H9 (cell line): Measurements from ENCODE around the gene GRIK1. TPM values are rescaled to one million over a fixed set of nuclear protein-coding genes. Genes with fewer than 3 reads are reported as not detected.

Experiments
- DNase-seq: peaks from one replicate; pipeline ENCODE4 v3.0.0-alpha.2; 2017
- H2AFZ ChIP-seq: one replicate; pipeline ENCODE4 v1.6.1; 2013; ENCODE audit warnings: mild to moderate bottlenecking, low read length, control low read depth, moderate library complexity
- H2AK5ac ChIP-seq: 2 replicates; pipeline ENCODE4 v1.6.1; 2013; ENCODE audit warnings: low read length, control low read depth, mixed read lengths; ENCODE audit not compliant: insufficient read length
- H2BK120ac ChIP-seq: one replicate; pipeline ENCODE4 v1.6.1; 2013; ENCODE audit warnings: low read depth, mild to moderate bottlenecking, low read length, control low read depth, inconsistent platforms; ENCODE audit not compliant: poor library complexity, severe bottlenecking
- H2BK12ac ChIP-seq: 2 replicates; pipeline ENCODE4 v1.6.1; 2013; ENCODE audit warnings: low read length, control low read depth, mixed read lengths, low read depth; ENCODE audit not compliant: insufficient read length
- H2BK15ac ChIP-seq: 2 replicates; pipeline ENCODE4 v1.6.1; 2013; ENCODE audit warnings: low read depth, low read length, control low read depth
- H2BK20ac ChIP-seq: one replicate; pipeline ENCODE4 v1.6.1; 2013; ENCODE audit warnings: low read depth, mild to moderate bottlenecking, low read length, control low read depth, inconsistent platforms; ENCODE audit not compliant: poor library complexity, severe bottlenecking
- H2BK5ac ChIP-seq: 2 replicates; pipeline ENCODE4 v1.6.1; 2013; ENCODE audit warnings: low read length, control low read depth, mixed read lengths; ENCODE audit not compliant: insufficient read length
- H3K14ac ChIP-seq: 2 replicates; pipeline ENCODE4 v1.6.1; 2013; ENCODE audit warnings: low read length, control low read depth; ENCODE audit not compliant: insufficient read depth
- H3K18ac ChIP-seq: 2 replicates; pipeline ENCODE4 v1.6.1; 2013; ENCODE audit warnings: low read depth, mild to moderate bottlenecking, mixed read lengths, low read length, control low read depth; ENCODE audit not compliant: insufficient read length
- H3K23ac ChIP-seq: 2 replicates; pipeline ENCODE4 v1.6.1; 2013; ENCODE audit warnings: low read length, control low read depth, mixed read lengths, low read depth; ENCODE audit not compliant: insufficient read length
- H3K23me2 ChIP-seq: 2 replicates; pipeline ENCODE4 v1.6.1; 2013; ENCODE audit warnings: low read depth, mild to moderate bottlenecking, mixed read lengths, low read length, control low read depth; ENCODE audit not compliant: insufficient read length, poor library complexity, severe bottlenecking
- H3K27ac ChIP-seq: 2 replicates; pipeline ENCODE4 v1.5.1; 2013; ENCODE audit warnings: low read length, control low read depth, mixed read lengths, low read depth; ENCODE audit not compliant: insufficient read length
- H3K27me3 ChIP-seq: 2 replicates; pipeline ENCODE4 v1.6.1; 2013; ENCODE audit warnings: low read length, control low read depth, inconsistent platforms; ENCODE audit not compliant: insufficient read depth
- H3K4ac ChIP-seq: 2 replicates; pipeline ENCODE4 v1.6.1; 2013; ENCODE audit warnings: low read depth, mild to moderate bottlenecking, control low read depth, inconsistent platforms, low read length, moderate library complexity
- H3K4me1 ChIP-seq: 2 replicates; pipeline ENCODE4 v1.6.1; 2013; ENCODE audit warnings: low read length, control low read depth, inconsistent platforms; ENCODE audit not compliant: insufficient read depth
- H3K4me2 ChIP-seq: 2 replicates; pipeline ENCODE4 v1.6.1; 2013; ENCODE audit warnings: low read length, control low read depth, mixed read lengths; ENCODE audit not compliant: insufficient read length, insufficient read depth
- H3K56ac ChIP-seq: 2 replicates; pipeline ENCODE4 v1.6.1; 2013; ENCODE audit warnings: low read depth, mild to moderate bottlenecking, mixed read lengths, low read length, control low read depth; ENCODE audit not compliant: insufficient read length
- H3K79me1 ChIP-seq: 2 replicates; pipeline ENCODE4 v1.6.1; 2013; ENCODE audit warnings: low read depth, mild to moderate bottlenecking, moderate library complexity, low read length, control low read depth, inconsistent platforms; ENCODE audit not compliant: insufficient read depth, poor library complexity, severe bottlenecking
- H3K79me2 ChIP-seq: 2 replicates; pipeline ENCODE4 v1.6.1; 2013; ENCODE audit warnings: low read length, control low read depth, inconsistent platforms; ENCODE audit not compliant: insufficient read depth
- H3K9ac ChIP-seq: 2 replicates; pipeline ENCODE4 v1.6.1; 2013; ENCODE audit warnings: low read length, control low read depth, mixed read lengths; ENCODE audit not compliant: insufficient read length; ENCODE audit errors: extremely low read depth
- H3K9me3 ChIP-seq: one replicate; pipeline ENCODE4 v1.6.1; 2013; ENCODE audit warnings: low read depth, low read length, inconsistent platforms; ENCODE audit not compliant: control insufficient read depth
- H3T11ph ChIP-seq: one replicate; pipeline ENCODE4 v1.6.1; 2013; ENCODE audit warnings: mild to moderate bottlenecking, low read length, control low read depth, inconsistent platforms
- H4K20me1 ChIP-seq: one replicate; pipeline ENCODE4 v1.6.1; 2013; ENCODE audit not compliant: control insufficient read depth, insufficient read length, insufficient read depth
- H4K5ac ChIP-seq: 2 replicates; pipeline ENCODE4 v1.6.1; 2013; ENCODE audit warnings: low read depth, mild to moderate bottlenecking, mixed read lengths, low read length, control low read depth; ENCODE audit not compliant: insufficient read length
- H4K8ac ChIP-seq: replicated peaks from 2 replicates; pipeline ENCODE4 v1.6.1; 2013; ENCODE audit warnings: low read length, control low read depth, mixed read lengths, low read depth; ENCODE audit not compliant: insufficient read length
- H4K91ac ChIP-seq: 2 replicates; pipeline ENCODE4 v1.6.1; 2013; ENCODE audit warnings: low read depth, mild to moderate bottlenecking, moderate library complexity, mixed read lengths, low read length, control low read depth; ENCODE audit not compliant: insufficient read length
- H3K27ac Mint-ChIP-seq, 3 experiments: 2 replicates in 2 of 3; 3 replicates in 1 of 3; pipeline ENCODE4 v1.8.0; 2020 to 2021; ENCODE audit warnings: mixed read lengths in 3 of 3, mild to moderate bottlenecking in 1 of 3, moderate library complexity in 1 of 3
- H3K27me3 Mint-ChIP-seq: 2 replicates; pipeline ENCODE4 v1.8.0; 2021; ENCODE audit warnings: low read depth, mild to moderate bottlenecking, moderate library complexity, mixed read lengths
- H3K36me3 Mint-ChIP-seq, 3 experiments: 2 replicates in 2 of 3; 3 replicates in 1 of 3; pipeline ENCODE4 v1.8.0; 2020 to 2021; ENCODE audit warnings: low read depth in 3 of 3, mixed read lengths in 3 of 3; ENCODE audit not compliant: insufficient read depth in 1 of 3
- H3K4me1 Mint-ChIP-seq, 2 experiments: 2 replicates each; pipeline ENCODE4 v1.8.0; 2020; ENCODE audit warnings: mixed read lengths in 2 of 2
- H3K4me3 Mint-ChIP-seq, 2 experiments: 2 replicates in 1 of 2; 3 replicates in 1 of 2; pipeline ENCODE4 v1.8.0; 2020 to 2021; ENCODE audit warnings: mild to moderate bottlenecking in 2 of 2, mixed read lengths in 2 of 2, moderate library complexity in 1 of 2
- H3K9me3 Mint-ChIP-seq, 2 experiments: 2 replicates in 1 of 2; 3 replicates in 1 of 2; pipeline ENCODE4 v1.8.0; 2020; ENCODE audit warnings: mild to moderate bottlenecking in 2 of 2, mixed read lengths in 2 of 2, moderate library complexity in 1 of 2
- CTCF ChIP-seq: fragments of 200-600 bp; sonication (generic); conservative IDR thresholded peaks from 3 replicates; pipeline ENCODE4 v1.8.0; 2021; ENCODE audit warnings: antibody characterized with exemption, mild to moderate bottlenecking
- WGBS: extraction: QIAGEN DNeasy Blood & Tissue Kit; methylation state at CpG from one replicate; pipeline ENCODE4 v1.1.7; 2013; ENCODE audit warnings: missing lambda C conversion rate, low lambda C conversion rate, mixed read lengths; ENCODE audit not compliant: insufficient read length; ENCODE audit errors: extremely low coverage; 5-methylcytosine and 5-hydroxymethylcytosine counted together
- total RNA-seq: library from RNA; stranded (reverse); gene quantifications from 2 replicates; pipeline ENCODE4 v1.2.1, GENCODE V29; 2021

GRIK1 gene
- total RNA-seq, 1 experiment from 2014 or later: not detected

GRCh38 chr21:29667651-29668050 is 272.1 kb downstream of the GRIK1 start:
- no peak for TF ChIP-seq CTCF
- no peak overlapping the region for H2BK12ac ChIP-seq
- no peak overlapping the region for H4K5ac ChIP-seq
- H4K20me1 ChIP-seq: no peaks in the 10 kb centered on the region
- H3K27me3 Mint-ChIP-seq: no peaks in the 10 kb centered on the region
- H3K56ac ChIP-seq: no peak overlapping the region
- H3K23ac ChIP-seq: no peak overlapping the region
- H3K4me1 ChIP-seq: no peaks in the 10 kb centered on the region; the same call in 1 of the 2 replicates
- H3K79me2 ChIP-seq: no peaks in the 10 kb centered on the region
- H3K4me3 Mint-ChIP-seq: no peak overlapping the region
- no peak overlapping the region for H2BK15ac ChIP-seq
- H3T11ph ChIP-seq: no peak overlapping the region
- no CpG with 5 or more reads among the region's 3 CpGs for WGBS
- no peak overlapping the region for H2BK5ac ChIP-seq
- peaks cover 0 to 2% (median 0%) of the 10 kb centered on the region in 3 experiments; a peak in 1 of 7 replicates for H3K36me3 Mint-ChIP-seq
- H4K8ac ChIP-seq: no peak overlapping the region
- H3K18ac ChIP-seq: no peak overlapping the region
- peaks cover 11 to 13% of the 10 kb centered on the region in 2 experiments for H3K4me1 Mint-ChIP-seq
- no peak for DNase-seq
- no peaks in the 10 kb centered on the region for H3K9me3 ChIP-seq
- H2BK120ac ChIP-seq: no peak overlapping the region
- no peaks in the 10 kb centered on the region; a peak in 2 of 5 replicates for H3K9me3 Mint-ChIP-seq
- no peak overlapping the region for H2AFZ ChIP-seq
- no peaks in the 10 kb centered on the region for H3K23me2 ChIP-seq
- H3K9ac ChIP-seq: no peak overlapping the region
- H3K4me2 ChIP-seq: no peak overlapping the region
- H2AK5ac ChIP-seq: no peak overlapping the region
- H3K79me1 ChIP-seq: no peaks in the 10 kb centered on the region
- no peak overlapping the region for H3K27ac Mint-ChIP-seq
- H3K27ac ChIP-seq: no peak overlapping the region
- no peak overlapping the region for H4K91ac ChIP-seq
- H3K14ac ChIP-seq: no peak overlapping the region
- H3K27me3 ChIP-seq: no peaks in the 10 kb centered on the region
- no peak overlapping the region for H2BK20ac ChIP-seq
- no peak overlapping the region for H3K4ac ChIP-seq
